ENCODE data around the gene MAGOH. TPM values are rescaled to one million over a fixed set of nuclear protein-coding genes. Genes with fewer than 3 reads are reported as not detected.

The MAGOH gene
- total and polyA plus RNA-seq, 2 of the 13 experiments (the other 11 are each of a cell fraction or from before 2014, with no cell fraction given): 24.1 to 87.0 TPM

GRCh38 chr1:53220171-53220961 is 18.0 kb downstream of the MAGOH start, which contains the start of gene CZIB (continued):
- TF ChIP-seq ZNF646 (CRISPR knock-in tag; IDR thresholded peaks at IDR 0.05): no peak
- TF ChIP-seq SNAPC5 (CRISPR knock-in tag; IDR thresholded peaks at IDR 0.05; ENCODE audit: borderline replicate concordance): no peak
- TF ChIP-seq ZNF775 (CRISPR knock-in tag; IDR thresholded peaks at IDR 0.05; ENCODE audit: borderline replicate concordance): no peak
- TF ChIP-seq PREB (CRISPR knock-in tag; IDR thresholded peaks at IDR 0.05): 0 out of 2 replicates have a peak, but pooled peaks have one; percentile 83
- TF ChIP-seq ZNF766 (CRISPR knock-in tag; IDR thresholded peaks at IDR 0.05; ENCODE audit: borderline replicate concordance): no peak
- no peak for TF ChIP-seq ZNF737 (CRISPR knock-in tag; IDR thresholded peaks at IDR 0.05; ENCODE audit: borderline replicate concordance)
- TF ChIP-seq SNRNP70 (IDR thresholded peaks at IDR 0.05; ENCODE audit: low read depth, low read length): no peak
- TF ChIP-seq NCOR1 (IDR thresholded peaks at IDR 0.05; ENCODE audit: borderline replicate concordance, low read length): no peak; the same call in 1 of the 2 replicates
- 0 out of 2 replicates have a peak, but pooled peaks have one; percentile 39 for TF ChIP-seq MNT (IDR thresholded peaks at IDR 0.05)
- peak; percentile 93 for TF ChIP-seq ZBTB42 (CRISPR knock-in tag; IDR thresholded peaks at IDR 0.05)
- peak; percentile 87 for TF ChIP-seq ZNF768 (CRISPR knock-in tag; IDR thresholded peaks at IDR 0.05)
- peak; percentile 91 for TF ChIP-seq MXD1 (CRISPR knock-in tag; IDR thresholded peaks at IDR 0.05)
- no peak for TF ChIP-seq JARID2 (CRISPR knock-in tag; IDR thresholded peaks at IDR 0.05; ENCODE audit: insufficient replicate concordance)
- peak; percentile 93; the same call in 1 of the 2 replicates for TF ChIP-seq ZNF225 (CRISPR knock-in tag; IDR thresholded peaks at IDR 0.05)
- peak; percentile 94; the same call in 1 of the 2 replicates for TF ChIP-seq ZNF839 (CRISPR knock-in tag; IDR thresholded peaks at IDR 0.05; ENCODE audit: borderline replicate concordance)
- TF ChIP-seq CHD2 (IDR thresholded peaks at IDR 0.05; ENCODE audit: low read depth, low read length): no peak; the same call in 1 of the 2 replicates
- peak; percentile 92 for TF ChIP-seq HIVEP1 (CRISPR knock-in tag; IDR thresholded peaks at IDR 0.05)
- peak; percentile 100 for TF ChIP-seq RBFOX2 (IDR thresholded peaks at IDR 0.05; ENCODE audit: low read depth, low read length)
- TF ChIP-seq TOE1 (CRISPR knock-in tag; IDR thresholded peaks at IDR 0.05): no peak

Data from HepG2 (cell line).